Smooth muscle cell of the brain vasculature (primary cell): ENCODE measurements around the gene ZIC2.

Source experiments
- DNase-seq: peaks from one replicate; pipeline ENCODE4 v3.0.0-alpha.2; 2012; ENCODE audit warnings: low read depth, low spot score

Gene ZIC2

GRCh38 chr13:99974296-99974938 lies 7.2 kb upstream of the ZIC2 start:
- no peak for DNase-seq

GRCh38 chr13:99974939-99975561 lies 6.5 kb upstream of the ZIC2 start:
- no peak for DNase-seq

- DNase-seq = no peak
Measured at GRCh38 chr13:99975626-99976025, 6.0 kb upstream of the ZIC2 start.

GRCh38 chr13:99976575-99976974 lies 5.0 kb upstream of the ZIC2 start:
- DNase-seq = no peak

GRCh38 chr13:99977334-99977911 lies 4.2 kb upstream of the ZIC2 start:
- no peak for DNase-seq

GRCh38 chr13:99977912-99978798 lies 3.4 kb upstream of the ZIC2 start:
- no peak for DNase-seq

- DNase-seq = no peak
Measured at GRCh38 chr13:99978799-99979452, 2.7 kb upstream of the ZIC2 start.

GRCh38 chr13:99979453-99980200 lies 2.0 kb upstream of the ZIC2 start:
- DNase-seq = no peak

GRCh38 chr13:99980201-99980823 lies 1.3 kb upstream of the ZIC2 start:
- no peak for DNase-seq

GRCh38 chr13:99980824-99981734 lies 505 bp upstream of the ZIC2 start:
- peak; percentile 89 for DNase-seq

GRCh38 chr13:99982036-99982730 lies 599 bp downstream of the ZIC2 start:
- no peak for DNase-seq

- DNase-seq = no peak
Measured at GRCh38 chr13:99982731-99983498, 1.3 kb downstream of the ZIC2 start.

GRCh38 chr13:99983499-99984401 lies 2.2 kb downstream of the ZIC2 start:
- no peak for DNase-seq

GRCh38 chr13:99984461-99985240 lies 3.1 kb downstream of the ZIC2 start:
- no peak for DNase-seq

GRCh38 chr13:99985241-99985874 lies 3.8 kb downstream of the ZIC2 start:
- DNase-seq = no peak
